NOMO-1 treated with dmso at 0.1 percent for 144 hours (cell line): ENCODE data around the gene NOC4L.

Experiments used
- DNase-seq: peaks from one replicate; lab custom pipeline; 2025; ENCODE audit not compliant: unreplicated experiment; lab: John Stamatoyannopoulos, UW

Gene NOC4L

DNA sequence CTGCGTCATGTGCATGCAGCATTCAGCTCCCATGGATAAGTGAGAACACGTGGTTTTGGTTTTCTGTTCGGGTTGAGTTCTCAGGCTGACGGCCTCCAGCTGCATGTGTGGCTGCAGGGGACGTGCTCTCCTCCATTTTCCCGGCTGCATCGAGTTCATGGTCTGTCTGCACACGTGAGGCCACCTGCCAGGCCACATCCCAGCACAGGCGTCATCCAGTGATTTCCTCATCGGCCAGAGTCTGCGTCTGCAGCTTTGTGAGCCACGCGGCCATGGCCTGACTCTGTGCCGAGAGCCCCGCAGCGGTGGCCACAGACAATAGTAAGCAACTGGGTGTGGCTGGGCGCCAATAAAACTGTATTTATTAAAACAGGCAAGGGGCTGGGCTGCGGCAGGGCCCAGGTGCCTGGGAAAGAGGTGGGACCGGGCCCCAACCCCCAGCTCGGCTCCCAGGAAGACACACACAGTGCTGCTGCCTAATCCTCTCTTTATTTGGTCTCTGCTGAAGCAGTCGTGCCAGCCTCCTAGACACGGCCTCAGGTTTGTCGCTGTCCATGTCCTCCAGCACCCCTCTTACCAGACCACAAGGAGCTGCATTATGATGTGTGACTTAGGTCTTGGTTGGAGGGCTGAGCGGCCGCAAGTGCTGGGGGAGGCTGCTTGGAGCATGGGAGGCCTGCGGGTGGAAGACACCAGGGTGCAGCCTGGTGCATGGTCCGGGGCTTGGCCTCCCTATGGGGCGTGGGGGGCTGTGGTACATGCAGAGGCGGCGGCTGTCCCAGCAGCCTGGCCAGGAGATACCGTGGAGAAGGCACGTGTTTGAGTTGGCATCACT is 52.0 kb downstream of the NOC4L start:
- no peak for DNase-seq

DNA sequence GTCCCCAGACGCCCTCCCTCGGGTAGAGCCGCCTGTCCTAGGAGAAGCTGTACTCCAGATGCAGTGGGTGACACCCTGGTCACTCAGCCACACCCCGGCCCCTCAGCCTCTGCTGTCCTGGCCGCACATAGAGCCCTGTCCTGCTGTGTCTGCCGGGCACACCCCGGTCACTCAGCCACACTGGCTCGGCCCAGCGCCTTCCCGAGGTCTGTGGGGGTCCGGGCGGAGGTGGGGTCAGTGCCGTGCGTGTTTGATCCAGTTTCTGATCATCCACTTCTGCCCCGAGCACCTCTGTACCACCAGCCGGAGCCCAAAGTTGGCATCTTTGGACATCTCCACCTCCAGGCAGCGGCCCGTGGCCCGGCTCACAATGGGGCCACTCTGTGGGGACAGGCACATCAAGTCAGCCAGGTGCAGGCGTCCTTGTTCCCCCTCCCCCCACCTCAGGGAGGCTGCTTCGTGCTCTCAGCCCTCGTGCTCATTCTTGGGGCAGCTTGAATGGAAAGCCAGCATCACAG is 52.7 kb downstream of the NOC4L start:
- DNase-seq: no peak

DNA sequence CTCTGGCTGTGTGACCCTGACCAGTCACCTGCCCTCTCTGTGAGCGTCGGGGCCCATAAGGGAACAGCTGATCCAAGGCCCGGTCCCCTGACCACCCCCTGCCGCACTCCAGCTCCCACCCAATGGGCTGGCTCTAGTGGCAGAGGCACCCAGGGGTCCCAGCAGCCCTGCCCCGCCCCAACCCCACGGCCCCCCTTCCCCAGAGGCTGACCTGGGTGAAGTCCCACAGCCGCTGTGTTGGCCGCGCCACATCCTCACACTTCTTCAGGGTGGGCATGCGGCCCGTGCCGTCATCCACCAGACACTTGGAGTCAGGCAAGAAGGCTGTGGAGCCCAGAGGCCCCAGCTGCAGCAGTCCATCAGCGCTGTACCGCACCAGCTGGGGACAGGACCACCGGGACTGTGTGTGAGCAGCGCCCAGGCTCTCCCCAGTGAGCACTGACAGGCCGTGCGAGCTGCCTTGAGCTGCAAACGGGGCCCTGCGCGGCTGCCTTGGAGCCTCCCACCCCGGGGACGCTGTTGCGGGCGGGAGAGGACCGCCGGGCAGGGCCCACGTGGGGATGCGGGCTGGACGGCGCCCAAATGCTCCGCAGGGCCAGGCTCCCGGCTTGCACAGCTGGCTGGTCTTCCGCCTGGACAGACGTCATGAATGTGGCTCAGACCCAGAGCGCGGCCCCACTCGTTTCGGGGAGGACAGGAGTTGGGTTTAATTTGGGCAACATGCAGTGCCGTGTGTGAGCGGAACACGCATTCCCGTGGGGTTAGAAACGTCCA is 53.5 kb downstream of the NOC4L start:
- DNase-seq: no peak

DNA sequence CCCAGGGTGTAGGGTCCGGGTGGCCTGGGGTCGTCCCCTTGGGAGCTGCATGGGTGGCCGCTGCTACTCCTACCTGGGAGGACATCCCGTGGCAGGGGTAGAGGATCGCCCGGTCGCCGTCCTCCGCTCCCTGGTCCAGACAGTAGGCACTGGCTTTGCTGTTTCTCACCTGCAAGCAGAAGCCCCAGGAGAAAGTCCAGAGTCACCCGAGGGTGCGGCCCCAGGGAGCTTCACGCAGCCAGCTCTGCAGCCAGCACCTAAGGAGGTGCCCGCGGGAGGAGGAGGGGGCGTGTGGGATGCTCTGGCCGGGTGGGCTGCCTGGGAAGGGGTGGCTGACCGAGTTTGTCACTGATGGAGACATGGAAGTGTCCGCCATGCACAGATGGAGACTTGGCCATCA is 54.8 kb downstream of the NOC4L start:
- no peak for DNase-seq

DNA sequence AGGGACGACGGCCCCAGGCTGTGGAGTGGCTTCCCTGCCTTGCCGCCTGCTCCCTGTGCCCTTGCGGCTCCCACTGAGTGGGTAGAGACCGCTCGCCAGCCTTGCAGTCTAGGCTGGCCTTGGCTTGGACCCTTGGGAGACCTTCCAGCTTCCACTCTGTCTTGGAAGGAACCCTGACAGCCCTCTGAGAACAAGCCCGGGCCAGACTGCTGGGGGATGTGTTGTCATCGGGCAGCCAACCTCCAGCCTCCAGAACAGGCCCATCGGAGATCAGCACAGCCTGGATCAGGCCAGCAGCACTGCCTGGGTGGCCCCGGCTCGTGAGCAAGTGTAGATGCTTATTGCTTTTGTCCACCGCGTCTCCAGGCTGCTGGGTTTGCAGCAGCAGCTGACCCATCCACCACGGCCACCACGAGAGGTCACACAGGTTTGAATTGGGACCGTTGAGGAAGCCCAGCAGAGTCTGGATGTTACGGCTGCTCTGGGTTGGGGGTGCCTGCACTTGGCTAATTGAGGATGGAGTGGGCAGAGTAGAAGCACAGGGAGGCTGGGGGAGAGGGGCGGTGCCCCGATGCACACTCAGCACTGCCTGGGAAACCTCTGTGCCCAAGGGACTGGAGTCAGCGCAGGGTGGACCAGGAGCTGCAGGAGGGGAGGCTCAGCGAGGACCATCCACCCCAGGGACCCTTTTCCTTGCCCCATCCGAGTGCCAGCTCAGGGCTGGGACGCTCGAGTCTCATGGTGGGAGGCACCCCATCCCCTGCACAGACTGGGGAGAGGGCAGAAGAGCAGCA is 55.5 kb downstream of the NOC4L start:
- DNase-seq: no peak

DNA sequence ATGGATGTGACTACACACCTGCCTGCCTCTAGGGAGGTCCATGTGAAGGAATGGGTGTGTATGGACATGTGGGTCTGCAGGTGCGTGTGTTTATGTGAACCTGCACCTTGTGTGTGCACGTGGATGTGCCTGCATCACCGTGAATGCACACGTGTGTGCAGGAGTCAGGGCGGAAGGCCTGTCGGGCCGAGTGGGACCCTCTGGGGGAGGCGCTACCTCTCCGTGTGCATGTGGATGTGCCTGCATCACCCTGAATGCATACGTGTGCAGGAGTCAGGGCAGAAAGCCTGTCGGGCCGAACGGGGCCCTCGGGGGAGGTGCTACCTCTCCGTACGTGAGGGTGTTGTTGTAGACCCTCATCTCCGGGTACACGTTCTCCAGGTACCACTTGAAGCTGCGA is 56.5 kb downstream of the NOC4L start:
- DNase-seq: no peak

DNA sequence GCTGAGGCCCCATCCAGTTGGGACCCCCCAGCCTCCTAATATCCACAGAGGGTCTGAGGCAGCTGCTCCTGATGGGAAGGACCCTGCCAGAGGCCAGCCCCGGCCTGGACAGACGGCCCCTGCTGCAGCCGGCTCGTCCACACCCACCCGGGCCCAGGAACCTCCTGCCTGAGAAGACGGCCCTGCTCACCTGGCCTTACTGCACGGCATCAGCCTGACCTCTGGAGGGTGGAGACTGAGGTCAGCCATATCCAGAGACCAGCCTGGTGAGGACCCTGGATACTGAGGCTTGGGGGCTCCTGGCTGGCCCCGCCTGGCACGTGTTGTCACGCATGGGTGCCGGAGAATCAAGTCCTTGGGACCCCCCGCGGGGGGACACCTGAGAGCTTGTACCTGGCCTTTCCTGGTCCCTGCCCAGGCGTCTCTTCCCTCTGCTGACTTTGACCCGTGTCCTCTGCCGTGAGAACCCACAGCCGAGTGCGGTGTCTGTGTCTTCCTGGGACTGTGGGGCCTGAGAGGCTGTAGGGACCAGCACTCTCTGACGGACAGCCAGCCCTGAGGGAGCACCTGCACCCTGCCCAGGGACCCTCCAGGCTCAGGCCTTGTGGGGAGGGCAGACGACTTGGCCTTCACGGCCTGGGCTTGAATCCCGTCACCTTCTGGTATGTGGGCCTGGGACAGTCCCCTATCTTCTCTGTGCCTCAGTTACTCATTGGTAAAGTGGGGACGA is 57.3 kb downstream of the NOC4L start:
- DNase-seq: no peak
